ENCODE data around the gene ADIRF. TPM values are rescaled to one million over a fixed set of nuclear protein-coding genes. Genes with fewer than 3 reads are reported as not detected.

Gene ADIRF
- polyA plus RNA-seq, 1 donor (not counting 4 experiments of a cell fraction or from before 2014, with no cell fraction given), result 157 TPM

DNA sequence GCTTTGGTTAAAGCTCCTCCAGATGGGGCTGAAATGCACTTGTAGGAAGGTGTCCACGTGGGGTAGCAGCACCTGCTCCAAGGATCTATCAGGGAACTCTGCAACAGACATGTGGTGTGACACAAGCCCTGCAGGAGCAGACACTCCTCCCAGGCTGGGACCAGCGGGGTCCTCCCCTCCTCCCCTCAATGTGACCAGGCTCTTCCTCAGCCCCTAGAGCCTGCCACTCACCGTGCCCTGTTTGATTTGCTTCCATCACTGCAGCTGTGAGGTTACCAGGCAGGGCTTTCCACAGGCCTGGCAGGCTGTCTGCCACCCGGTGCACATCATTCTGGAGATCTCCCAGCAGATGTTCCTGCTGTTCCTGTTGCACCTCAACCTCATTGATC, 24.3 kb upstream of the ADIRF start:
- Histone ChIP-seq H3K27me3 (ENCODE audit: control insufficient read depth, extremely low read depth, insufficient read depth, low read length) (no peaks in the 10 kb centered on the region), H3K4me1 (ENCODE audit: control insufficient read depth, extremely low read depth, insufficient read depth, low read length) (no peaks in the 10 kb centered on the region), H3K79me2 (ENCODE audit: control insufficient read depth, insufficient read depth, low read length) (no peaks in the 10 kb centered on the region), H4K20me1 (ENCODE audit: control insufficient read depth, extremely low read depth, insufficient read depth, low read length) (no peaks in the 10 kb centered on the region), H3K4me3 (ENCODE audit: control insufficient read depth in 2 of 3, extremely low read depth in 1 of 3, insufficient read depth in 2 of 3, low read depth in 1 of 3, low read length in 3 of 3) (no peak overlapping the region), H3K4me2 (ENCODE audit: control insufficient read depth, extremely low read depth, insufficient read depth, low read depth, low read length) (no peak overlapping the region), H3K9me1 (ENCODE audit: control insufficient read depth, extremely low read depth, insufficient read depth, low read length) (no peaks in the 10 kb centered on the region), H2AFZ (ENCODE audit: control insufficient read depth, low read length) (no peak overlapping the region), H3K9ac (ENCODE audit: control insufficient read depth, extremely low read depth, insufficient read depth, low read length) (no peak overlapping the region), H3K27ac (ENCODE audit: control insufficient read depth, insufficient read depth, low read length) (no peak overlapping the region), H3K36me3 (ENCODE audit: control insufficient read depth in 2 of 2, extremely low read depth in 1 of 2, insufficient read depth in 2 of 2, low read length in 2 of 2) (peaks cover 0 to 5% of the 10 kb centered on the region in 2 experiments), H3K9me3 (ENCODE audit: control insufficient read depth, low read depth, low read length) (no peaks in the 10 kb centered on the region)
- FAIRE-seq, result no peak
- TF ChIP-seq, protein P1, sequence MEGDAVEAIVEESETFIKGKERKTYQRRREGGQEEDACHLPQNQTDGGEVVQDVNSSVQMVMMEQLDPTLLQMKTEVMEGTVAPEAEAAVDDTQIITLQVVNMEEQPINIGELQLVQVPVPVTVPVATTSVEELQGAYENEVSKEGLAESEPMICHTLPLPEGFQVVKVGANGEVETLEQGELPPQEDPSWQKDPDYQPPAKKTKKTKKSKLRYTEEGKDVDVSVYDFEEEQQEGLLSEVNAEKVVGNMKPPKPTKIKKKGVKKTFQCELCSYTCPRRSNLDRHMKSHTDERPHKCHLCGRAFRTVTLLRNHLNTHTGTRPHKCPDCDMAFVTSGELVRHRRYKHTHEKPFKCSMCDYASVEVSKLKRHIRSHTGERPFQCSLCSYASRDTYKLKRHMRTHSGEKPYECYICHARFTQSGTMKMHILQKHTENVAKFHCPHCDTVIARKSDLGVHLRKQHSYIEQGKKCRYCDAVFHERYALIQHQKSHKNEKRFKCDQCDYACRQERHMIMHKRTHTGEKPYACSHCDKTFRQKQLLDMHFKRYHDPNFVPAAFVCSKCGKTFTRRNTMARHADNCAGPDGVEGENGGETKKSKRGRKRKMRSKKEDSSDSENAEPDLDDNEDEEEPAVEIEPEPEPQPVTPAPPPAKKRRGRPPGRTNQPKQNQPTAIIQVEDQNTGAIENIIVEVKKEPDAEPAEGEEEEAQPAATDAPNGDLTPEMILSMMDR (optimal IDR thresholded peaks at IDR 0.05 in 1 of 3, IDR thresholded peaks at IDR 0.05 in 1 of 3, conservative IDR thresholded peaks at IDR 0.05 in 1 of 3; ENCODE audit: extremely low read depth in 1 of 3, insufficient read depth in 2 of 3, low read length in 3 of 3), result no peak
- TF ChIP-seq EZH2 (IDR thresholded peaks at IDR 0.05; ENCODE audit: low read length), result no peak
- dilution Hi-C loops (cut with MboI; ENCODE audit: extremely low pct_ligation_motif_present, low sequenced_read_pairs), result no loop called here
- no peak for DNase-seq (ENCODE audit: low read depth, low spot score)

GRCh38 chr10:86944471-86944870, 23.8 kb upstream of the ADIRF start:
- no peaks in the 10 kb centered on the region for H4K20me1 ChIP-seq (ENCODE audit: control insufficient read depth, extremely low read depth, insufficient read depth, low read length)
- no peaks in the 10 kb centered on the region for H3K9me3 ChIP-seq (ENCODE audit: control insufficient read depth, low read depth, low read length)
- no peaks in the 10 kb centered on the region for H3K27me3 ChIP-seq (ENCODE audit: control insufficient read depth, extremely low read depth, insufficient read depth, low read length)
- dilution Hi-C loops (cut with MboI; ENCODE audit: extremely low pct_ligation_motif_present, low sequenced_read_pairs), result no loop called here
- H2AFZ ChIP-seq (ENCODE audit: control insufficient read depth, low read length), result no peak overlapping the region
- TF ChIP-seq, protein P1 (optimal IDR thresholded peaks at IDR 0.05 in 1 of 3, IDR thresholded peaks at IDR 0.05 in 1 of 3, conservative IDR thresholded peaks at IDR 0.05 in 1 of 3; ENCODE audit: extremely low read depth in 1 of 3, insufficient read depth in 2 of 3, low read length in 3 of 3), result no peak
- no peak for TF ChIP-seq EZH2 (IDR thresholded peaks at IDR 0.05; ENCODE audit: low read length)
- no peak for DNase-seq (ENCODE audit: low read depth, low spot score)
- no peaks in the 10 kb centered on the region for H3K4me1 ChIP-seq (ENCODE audit: control insufficient read depth, extremely low read depth, insufficient read depth, low read length)
- no peaks in the 10 kb centered on the region for H3K79me2 ChIP-seq (ENCODE audit: control insufficient read depth, insufficient read depth, low read length)
- H3K36me3 ChIP-seq (ENCODE audit: control insufficient read depth in 2 of 2, extremely low read depth in 1 of 2, insufficient read depth in 2 of 2, low read length in 2 of 2), result peaks cover 0 to 5% of the 10 kb centered on the region in 2 experiments
- no peak overlapping the region for H3K4me2 ChIP-seq (ENCODE audit: control insufficient read depth, extremely low read depth, insufficient read depth, low read depth, low read length)
- peak; percentile 73 for FAIRE-seq
- no peaks in the 10 kb centered on the region for H3K9me1 ChIP-seq (ENCODE audit: control insufficient read depth, extremely low read depth, insufficient read depth, low read length)
- no peak overlapping the region for H3K27ac ChIP-seq (ENCODE audit: control insufficient read depth, insufficient read depth, low read length)
- no peak overlapping the region for H3K4me3 ChIP-seq (ENCODE audit: control insufficient read depth in 2 of 3, extremely low read depth in 1 of 3, insufficient read depth in 2 of 3, low read depth in 1 of 3, low read length in 3 of 3)
- no peak overlapping the region for H3K9ac ChIP-seq (ENCODE audit: control insufficient read depth, extremely low read depth, insufficient read depth, low read length)
